ENCODE data around the gene LHFPL2. TPM values are rescaled to one million over a fixed set of nuclear protein-coding genes. Genes with fewer than 3 reads are reported as not detected.
A peak's percentile ranks its signal among the peaks of the same experiment; 100 is the strongest.

Gene LHFPL2
- total and polyA plus RNA-seq, 4 experiments from 2014 or later = 0.25 to 2.7 (median 1.6) TPM

DNA sequence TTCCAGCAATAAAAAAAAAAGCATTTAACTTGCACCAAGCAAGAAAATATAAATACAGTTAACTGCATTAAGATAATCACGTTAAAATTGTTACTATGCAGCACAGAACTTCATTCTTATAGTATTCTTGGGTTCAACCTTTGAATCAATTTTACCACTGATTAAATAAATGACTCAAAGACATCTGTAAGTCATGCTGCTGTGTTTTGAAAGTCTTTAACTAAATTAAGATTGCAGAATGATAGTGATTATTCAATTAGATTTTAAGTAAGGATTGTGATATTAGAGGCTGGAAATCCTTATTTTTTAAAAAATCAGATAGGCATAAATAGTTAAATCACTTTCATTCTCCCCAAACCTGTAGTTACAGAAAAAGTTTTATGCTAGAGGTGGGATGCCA, 171.8 kb downstream of the LHFPL2 start:
- Histone ChIP-seq H3K4me3 (ENCODE audit: low read length in 2 of 2) (no peak overlapping the region), H3K4me1 (ENCODE audit: insufficient read depth, low read length) (no peaks in the 10 kb centered on the region), H3K27ac (ENCODE audit: low read depth, low read length) (no peak overlapping the region), H3K36me3 (ENCODE audit: insufficient read depth, low read length) (no peaks in the 10 kb centered on the region), H3K27me3 (ENCODE audit: insufficient read depth, low read length) (no peaks in the 10 kb centered on the region), H3K9me3 (ENCODE audit: control insufficient read depth in 1 of 2, low read length in 2 of 2) (no peaks in the 10 kb centered on the region)
- no peaks in the 10 kb centered on the region for H3K27me3 Mint-ChIP-seq
- H3K9me3 Mint-ChIP-seq = no peaks in the 10 kb centered on the region
- no peak for DNase-seq
- intact Hi-C loops (cut with micrococcal nuclease) = no loop called here
- peaks cover 10 to 15% of the 10 kb centered on the region in 2 donors for H3K36me3 Mint-ChIP-seq
- POLR2A ChIA-PET (ENCODE audit: partially characterized antibody) = no interaction called here
- no peak overlapping the region for H3K27ac Mint-ChIP-seq
- CTCF ChIA-PET (ENCODE audit: partially characterized antibody) = no interaction called here
- no peak overlapping the region for H3K4me3 Mint-ChIP-seq
- peaks cover 0 to 2% (median 0%) of the 10 kb centered on the region in 4 donors for H3K4me1 Mint-ChIP-seq

DNA sequence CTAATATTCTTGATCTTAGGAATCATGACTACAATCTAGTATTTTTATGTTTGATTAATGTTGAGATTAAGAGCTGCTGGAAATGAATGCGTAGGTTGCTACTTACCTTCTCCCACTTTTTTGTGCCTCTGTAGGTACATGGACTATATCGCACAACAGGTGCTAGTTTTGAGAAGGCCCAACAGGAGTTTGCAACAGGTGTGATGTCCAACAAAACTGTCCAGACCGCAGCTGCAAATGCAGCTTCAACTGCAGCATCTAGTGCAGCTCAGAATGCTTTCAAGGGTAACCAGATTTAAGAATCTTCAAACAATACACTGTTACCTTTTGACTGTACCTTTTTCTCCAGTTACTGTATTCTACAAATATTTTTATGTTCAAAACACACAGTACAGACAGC, 173.2 kb downstream of the LHFPL2 start:
- no peak overlapping the region for H3K4me3 Mint-ChIP-seq
- CTCF ChIA-PET (ENCODE audit: partially characterized antibody) = no interaction called here
- H3K36me3 Mint-ChIP-seq = peaks cover 10 to 18% of the 10 kb centered on the region in 2 donors
- H3K4me1 Mint-ChIP-seq = peaks cover 0 to 2% (median 0%) of the 10 kb centered on the region in 4 donors
- no peaks in the 10 kb centered on the region for H3K36me3 ChIP-seq (ENCODE audit: insufficient read depth, low read length)
- DNase-seq = no peak
- POLR2A ChIA-PET (ENCODE audit: partially characterized antibody) = no interaction called here
- no peaks in the 10 kb centered on the region for H3K27me3 Mint-ChIP-seq
- no peaks in the 10 kb centered on the region for H3K9me3 ChIP-seq (ENCODE audit: control insufficient read depth in 1 of 2, low read length in 2 of 2)
- H3K9me3 Mint-ChIP-seq = no peaks in the 10 kb centered on the region
- H3K4me3 ChIP-seq (ENCODE audit: low read length in 2 of 2) = no peak overlapping the region
- H3K4me1 ChIP-seq (ENCODE audit: insufficient read depth, low read length) = no peaks in the 10 kb centered on the region
- intact Hi-C loops (cut with micrococcal nuclease) = no loop called here
- H3K27ac ChIP-seq (ENCODE audit: low read depth, low read length) = no peak overlapping the region
- H3K27ac Mint-ChIP-seq = no peak overlapping the region
- H3K27me3 ChIP-seq (ENCODE audit: insufficient read depth, low read length) = no peaks in the 10 kb centered on the region

DNA sequence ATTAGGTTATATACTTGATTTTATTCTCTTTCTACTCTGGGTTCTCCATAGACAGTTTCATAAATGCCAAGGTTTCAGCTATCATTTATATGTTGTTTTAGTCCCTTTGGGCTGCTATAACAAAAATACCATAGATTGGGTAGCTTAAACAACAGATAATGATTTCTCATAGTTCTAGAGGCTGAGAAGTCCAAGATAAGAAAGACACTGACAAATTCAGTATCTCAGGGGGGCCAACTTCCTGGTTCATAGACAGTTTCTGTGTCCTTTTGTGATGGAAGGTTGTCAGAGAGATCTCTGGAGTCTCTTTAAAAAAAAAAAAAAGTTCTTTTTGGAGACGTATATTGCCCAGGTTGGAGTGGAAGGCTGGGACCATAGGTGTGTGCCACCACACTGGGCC, 174.8 kb downstream of the LHFPL2 start:
- Histone ChIP-seq H3K27me3 (ENCODE audit: insufficient read depth, low read length) (no peaks in the 10 kb centered on the region), H3K27ac (ENCODE audit: low read depth, low read length) (no peak overlapping the region), H3K4me1 (ENCODE audit: insufficient read depth, low read length) (no peaks in the 10 kb centered on the region), H3K36me3 (ENCODE audit: insufficient read depth, low read length) (no peaks in the 10 kb centered on the region), H3K9me3 (ENCODE audit: control insufficient read depth in 1 of 2, low read length in 2 of 2) (no peaks in the 10 kb centered on the region), H3K4me3 (ENCODE audit: low read length in 2 of 2) (no peak overlapping the region)
- ChIA-PET POLR2A (ENCODE audit: partially characterized antibody) (no interaction called here), CTCF (ENCODE audit: partially characterized antibody) (no interaction called here)
- Mint-ChIP-seq H3K4me1 (peaks cover 0 to 2% (median 0%) of the 10 kb centered on the region in 4 donors), H3K27me3 (no peaks in the 10 kb centered on the region), H3K27ac (no peak overlapping the region), H3K4me3 (no peak overlapping the region), H3K9me3 (no peaks in the 10 kb centered on the region), H3K36me3 (peaks cover 13 to 16% of the 10 kb centered on the region in 2 donors)
- intact Hi-C loops (cut with micrococcal nuclease) = no loop called here
- DNase-seq = no peak

DNA sequence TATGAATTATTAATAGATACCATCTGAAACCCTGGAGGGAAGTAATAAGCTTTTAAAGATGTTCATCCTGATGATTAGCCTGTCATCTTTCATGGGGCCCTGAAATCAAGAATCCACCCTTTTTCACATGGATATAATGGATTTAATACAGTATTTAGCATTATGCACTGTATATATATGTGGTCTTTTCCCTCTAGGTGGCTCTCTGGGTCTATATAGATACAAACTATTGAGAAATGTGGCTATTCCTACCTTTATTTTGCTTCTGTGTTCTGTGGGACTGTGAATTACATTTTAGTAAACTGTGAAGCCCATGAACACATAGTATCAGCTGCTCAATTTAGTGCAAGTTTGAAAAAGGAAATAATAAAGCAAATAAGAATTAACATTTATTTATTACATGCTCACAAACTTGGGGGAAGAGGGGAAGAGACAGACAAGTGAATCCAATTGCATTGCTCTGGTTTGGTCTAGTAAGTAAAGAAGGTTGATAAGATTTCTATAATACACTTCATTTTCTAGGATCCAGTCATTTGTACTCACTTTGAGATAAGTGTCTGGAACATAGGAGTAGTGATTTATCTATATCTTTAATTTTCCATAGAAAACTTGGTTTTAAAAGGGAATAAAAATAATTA, 176.0 kb downstream of the LHFPL2 start:
- Mint-ChIP-seq H3K9me3 (no peaks in the 10 kb centered on the region), H3K27ac (no peak overlapping the region), H3K36me3 (peaks cover 13 to 19% of the 10 kb centered on the region in 2 donors), H3K4me3 (no peak overlapping the region), H3K27me3 (no peaks in the 10 kb centered on the region), H3K4me1 (peaks cover 0 to 2% (median 0%) of the 10 kb centered on the region in 4 donors)
- no peaks in the 10 kb centered on the region for H3K36me3 ChIP-seq (ENCODE audit: insufficient read depth, low read length)
- no peak overlapping the region for H3K27ac ChIP-seq (ENCODE audit: low read depth, low read length)
- POLR2A ChIA-PET (ENCODE audit: partially characterized antibody) = no interaction called here
- intact Hi-C loops (cut with micrococcal nuclease) = no loop called here
- no peaks in the 10 kb centered on the region for H3K9me3 ChIP-seq (ENCODE audit: control insufficient read depth in 1 of 2, low read length in 2 of 2)
- CTCF ChIA-PET (ENCODE audit: partially characterized antibody) = no interaction called here
- H3K27me3 ChIP-seq (ENCODE audit: insufficient read depth, low read length) = no peaks in the 10 kb centered on the region
- H3K4me1 ChIP-seq (ENCODE audit: insufficient read depth, low read length) = no peaks in the 10 kb centered on the region
- no peak for DNase-seq
- H3K4me3 ChIP-seq (ENCODE audit: low read length in 2 of 2) = no peak overlapping the region

- no peaks in the 10 kb centered on the region for H3K4me1 ChIP-seq (ENCODE audit: insufficient read depth, low read length)
- no peaks in the 10 kb centered on the region for H3K27me3 ChIP-seq (ENCODE audit: insufficient read depth, low read length)
- Mint-ChIP-seq H3K27me3 (no peaks in the 10 kb centered on the region), H3K4me1 (peaks cover 0 to 2% (median 0%) of the 10 kb centered on the region in 4 donors), H3K36me3 (peaks cover 16 to 22% of the 10 kb centered on the region in 2 donors), H3K4me3 (no peak overlapping the region), H3K27ac (no peak overlapping the region), H3K9me3 (no peaks in the 10 kb centered on the region)
- intact Hi-C loops (cut with micrococcal nuclease) = no loop called here
- CTCF ChIA-PET (ENCODE audit: partially characterized antibody) = no interaction called here
- no peak overlapping the region for H3K27ac ChIP-seq (ENCODE audit: low read depth, low read length)
- H3K36me3 ChIP-seq (ENCODE audit: insufficient read depth, low read length) = no peaks in the 10 kb centered on the region
- DNase-seq = no peak
- H3K9me3 ChIP-seq (ENCODE audit: control insufficient read depth in 1 of 2, low read length in 2 of 2) = no peaks in the 10 kb centered on the region
- H3K4me3 ChIP-seq (ENCODE audit: low read length in 2 of 2) = no peak overlapping the region
- POLR2A ChIA-PET (ENCODE audit: partially characterized antibody) = no interaction called here
Measured at GRCh38 chr5:78471896-78472295, 176.7 kb downstream of the LHFPL2 start.

DNA sequence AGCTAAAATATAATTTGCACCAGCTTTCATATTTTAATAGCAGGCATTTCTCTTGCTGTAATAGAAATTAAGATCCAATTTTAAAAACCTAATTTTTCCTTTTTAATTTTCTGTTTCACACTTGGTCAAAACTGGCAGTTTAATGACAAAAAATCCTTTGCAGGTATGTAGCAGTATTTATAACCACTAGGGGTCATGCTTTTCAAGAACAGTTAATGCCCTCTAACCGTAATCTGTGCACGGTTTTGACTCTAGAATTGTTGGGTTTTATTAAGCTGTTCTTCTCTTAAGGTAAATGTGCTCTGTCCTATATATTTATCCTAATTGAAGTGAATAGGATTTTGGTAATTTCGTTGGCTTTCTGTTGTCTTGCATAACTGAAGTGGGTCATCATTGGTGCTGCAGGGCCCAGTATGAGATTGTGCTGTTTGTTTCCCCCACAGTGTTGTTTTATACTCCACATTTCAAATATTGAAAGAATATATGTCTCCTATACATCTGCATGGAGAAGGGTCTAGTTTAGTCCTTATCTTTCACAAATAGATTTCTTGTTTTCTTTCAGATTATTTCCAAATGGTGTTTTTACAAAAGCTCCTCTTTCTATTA, 180.7 kb downstream of the LHFPL2 start:
- Mint-ChIP-seq H3K9me3 (no peaks in the 10 kb centered on the region), H3K4me1 (peaks cover 0 to 3% (median 1%) of the 10 kb centered on the region in 4 donors), H3K27ac (no peak overlapping the region), H3K4me3 (no peak overlapping the region), H3K36me3 (peaks cover 41 to 45% of the 10 kb centered on the region in 2 donors), H3K27me3 (no peaks in the 10 kb centered on the region)
- no peaks in the 10 kb centered on the region for H3K27me3 ChIP-seq (ENCODE audit: insufficient read depth, low read length)
- peak in 1 of 5 donors; percentile 4 for DNase-seq
- no peaks in the 10 kb centered on the region for H3K4me1 ChIP-seq (ENCODE audit: insufficient read depth, low read length)
- ChIA-PET CTCF (ENCODE audit: partially characterized antibody) (interaction anchor here (1.3 kb wide), 1 partner anchor 28 kb away, joined by 3 read pairs; no protein-coding TSS in a partner anchor), POLR2A (ENCODE audit: partially characterized antibody) (no interaction called here)
- no peak overlapping the region for H3K4me3 ChIP-seq (ENCODE audit: low read length in 2 of 2)
- intact Hi-C loops (cut with micrococcal nuclease) = no loop called here
- H3K9me3 ChIP-seq (ENCODE audit: control insufficient read depth in 1 of 2, low read length in 2 of 2) = no peaks in the 10 kb centered on the region
- H3K27ac ChIP-seq (ENCODE audit: low read depth, low read length) = no peak overlapping the region
- H3K36me3 ChIP-seq (ENCODE audit: insufficient read depth, low read length) = no peaks in the 10 kb centered on the region

- H3K4me1 Mint-ChIP-seq = peaks cover 0 to 3% (median 1%) of the 10 kb centered on the region in 4 donors
- H3K36me3 Mint-ChIP-seq = peaks cover 42 to 45% of the 10 kb centered on the region in 2 donors
- no peaks in the 10 kb centered on the region for H3K27me3 Mint-ChIP-seq
- Histone ChIP-seq H3K4me3 (ENCODE audit: low read length in 2 of 2) (no peak overlapping the region), H3K9me3 (ENCODE audit: control insufficient read depth in 1 of 2, low read length in 2 of 2) (no peaks in the 10 kb centered on the region), H3K27ac (ENCODE audit: low read depth, low read length) (no peak overlapping the region), H3K36me3 (ENCODE audit: insufficient read depth, low read length) (no peaks in the 10 kb centered on the region), H3K4me1 (ENCODE audit: insufficient read depth, low read length) (no peaks in the 10 kb centered on the region), H3K27me3 (ENCODE audit: insufficient read depth, low read length) (no peaks in the 10 kb centered on the region)
- no peak for DNase-seq
- H3K27ac Mint-ChIP-seq = no peak overlapping the region
- ChIA-PET CTCF (ENCODE audit: partially characterized antibody) (interaction anchor here (1.3 kb wide), 1 partner anchor 29 kb away, joined by 3 read pairs; no protein-coding TSS in a partner anchor), POLR2A (ENCODE audit: partially characterized antibody) (no interaction called here)
- H3K9me3 Mint-ChIP-seq = no peaks in the 10 kb centered on the region
- intact Hi-C loops (cut with micrococcal nuclease) = no loop called here
- no peak overlapping the region for H3K4me3 Mint-ChIP-seq
Measured at GRCh38 chr5:78467140-78467539, 181.4 kb downstream of the LHFPL2 start.

Measured in CD4-positive, alpha-beta memory T cell (primary cell).